ENCODE results near the gene CD37.
"Not testable (repeated sequence)": the region's sequence is repeated elsewhere in the genome, so short reads cannot be mapped to it uniquely, and the experiment has no call there.

CD37 gene

GRCh38 chr19:49331187-49331586 lies 4.0 kb upstream of the CD37 start:
- DNase-seq, result not testable (repeated sequence)

- peak; percentile 56 for DNase-seq
These were observed 3.6 kb upstream of the CD37 start for GRCh38 chr19:49331616-49332055.

- DNase-seq, result not testable (repeated sequence)
These were observed 2.4 kb upstream of the CD37 start for GRCh38 chr19:49332691-49333417.

- no peak for DNase-seq
These were observed 1.8 kb upstream of the CD37 start for GRCh38 chr19:49333418-49333805.

- no peak for DNase-seq
These were observed 1.4 kb upstream of the CD37 start for GRCh38 chr19:49333811-49334288.

GRCh38 chr19:49335784-49336481 lies 727 bp downstream of the CD37 start:
- no peak for DNase-seq

- DNase-seq, result no peak
These were observed 1.5 kb downstream of the CD37 start for GRCh38 chr19:49336482-49337266.

GRCh38 chr19:49337267-49338022 lies 2.2 kb downstream of the CD37 start:
- DNase-seq, result no peak

- DNase-seq, result no peak
These were observed 2.9 kb downstream of the CD37 start for GRCh38 chr19:49338023-49338677.

GRCh38 chr19:49338691-49339300 lies 3.6 kb downstream of the CD37 start:
- peak; percentile 16 for DNase-seq

- peak; percentile 73 for DNase-seq
These were observed 4.3 kb downstream of the CD37 start for GRCh38 chr19:49339301-49340068.

- peak; percentile 61 for DNase-seq
These were observed 5.1 kb downstream of the CD37 start for GRCh38 chr19:49340069-49340864.

- DNase-seq, result no peak
These were observed 5.9 kb downstream of the CD37 start for GRCh38 chr19:49340865-49341718.

- DNase-seq, result no peak
These were observed 7.1 kb downstream of the CD37 start for GRCh38 chr19:49342291-49342721.

- no peak for DNase-seq
These were observed 7.9 kb downstream of the CD37 start for GRCh38 chr19:49343123-49343522.

- DNase-seq, result no peak
These were observed 9.6 kb downstream of the CD37 start for GRCh38 chr19:49344505-49345423.

- DNase-seq, result no peak
These were observed 12.0 kb downstream of the CD37 start for GRCh38 chr19:49347191-49347590.

Data from fibroblast of skin of back (primary cell).